Thyroid gland (tissue), 4 donors: Measurements from ENCODE around the gene VRK3.

ENCODE experiments used
- CTCF ChIP-seq, 6 experiments: fragments of 200-600 bp in 3 of 6; fragments of 450-650 bp in 3 of 6; sonication (generic) in 3 of 6; IDR thresholded peaks; one replicate each; pipeline ENCODE4 v1.5.1; 2016 to 2019; ENCODE audit warnings: antibody characterized with exemption in 6 of 6, mild to moderate bottlenecking in 2 of 6, inconsistent platforms in 1 of 6, moderate library complexity in 1 of 6
- POLR2A ChIP-seq, 2 donors: fragments of 450-650 bp; IDR thresholded peaks; one replicate each; pipeline ENCODE4 v1.6.1; 2017; ENCODE audit warnings: antibody characterized with exemption in 2 of 2, mild to moderate bottlenecking in 2 of 2, moderate library complexity in 1 of 2

GRCh38 chr19:50039968-50040367 is 14.8 kb upstream of the VRK3 start:
- TF ChIP-seq CTCF (IDR thresholded peaks at IDR 0.05) (no peak), POLR2A (IDR thresholded peaks at IDR 0.05) (no peak)
